H1 (cell line): ENCODE results near the gene NHEJ1. TPM values are rescaled to one million over a fixed set of nuclear protein-coding genes. Genes with fewer than 3 reads are reported as not detected.

Source experiments
- CTCF ChIA-PET: fragments of 300-600 bp; sonication (Branson Sonifier 250); formaldehyde crosslinking; loops from one replicate; lab custom pipeline; 2021; ENCODE audit not compliant: partially characterized antibody; lab: Charles Lee
- POLR2A ChIA-PET: fragments of 300-600 bp; sonication (Branson Sonifier 250); formaldehyde crosslinking; loops from one replicate; lab custom pipeline; 2021; ENCODE audit warnings: inconsistent platforms; ENCODE audit not compliant: partially characterized antibody; lab: Charles Lee
- DNase-seq, 2 experiments: peaks; one replicate each; pipeline versions ENCODE4 v3.0.0 to v3.0.0-alpha.2; 2010 to 2022; ENCODE audit warnings: low spot score in 2 of 2, low read depth in 1 of 2, mixed read lengths in 1 of 2
- FAIRE-seq: peaks from 2 replicates; lab custom pipeline; 2011; peaks lifted over from hg19 to GRCh38; lab: Jason Lieb, UNC
- H2AFZ ChIP-seq: 2 replicates; pipeline ENCODE4 v1.8.1; 2012; ENCODE audit warnings: low read length, inconsistent platforms
- H2AK5ac ChIP-seq: 2 replicates; pipeline ENCODE4 v1.6.1; 2013; ENCODE audit warnings: low read depth, low read length
- H2BK120ac ChIP-seq: replicated peaks from 2 replicates; pipeline ENCODE3; 2013; ENCODE audit warnings: low read depth, low read length, inconsistent platforms
- H2BK12ac ChIP-seq: 2 replicates; pipeline ENCODE4 v1.6.1; 2013; ENCODE audit warnings: low read depth, low read length
- H2BK15ac ChIP-seq: 2 replicates; pipeline ENCODE4 v1.6.1; 2013; ENCODE audit warnings: low read length
- H2BK20ac ChIP-seq: 2 replicates; pipeline ENCODE4 v1.6.1; 2013; ENCODE audit warnings: low read length
- H2BK5ac ChIP-seq: 2 replicates; pipeline ENCODE4 v1.6.1; 2013; ENCODE audit warnings: low read depth, low read length
- H3K14ac ChIP-seq: 2 replicates; pipeline ENCODE4 v1.6.1; 2013; ENCODE audit warnings: inconsistent platforms; ENCODE audit not compliant: insufficient read length
- H3K18ac ChIP-seq: 2 replicates; pipeline ENCODE4 v1.6.1; 2013; ENCODE audit warnings: low read length; ENCODE audit errors: extremely low read depth
- H3K23ac ChIP-seq: 2 replicates; pipeline ENCODE4 v1.6.1; 2013; ENCODE audit warnings: inconsistent platforms; ENCODE audit not compliant: insufficient read length
- H3K23me2 ChIP-seq: 2 replicates; pipeline ENCODE4 v1.6.1; 2013; ENCODE audit warnings: low read depth, low read length
- H3K27ac ChIP-seq: 2 replicates; pipeline ENCODE4 v1.6.1; 2011; ENCODE audit warnings: low read depth, low read length, inconsistent platforms
- H3K27me3 ChIP-seq, 4 experiments: replicated peaks in 1 of 4; 1 replicate in 1 of 4; 2 replicates in 3 of 4; pipeline versions ENCODE4 v1.6.1 to v1.8.1; 2011 to 2013; ENCODE audit warnings: low read length in 3 of 4, mild to moderate bottlenecking in 3 of 4, inconsistent platforms in 2 of 4, mixed read lengths in 2 of 4, moderate library complexity in 1 of 4; ENCODE audit not compliant: control insufficient read depth in 3 of 4, insufficient read depth in 3 of 4; ENCODE audit errors: extremely low read depth in 1 of 4
- H3K36me3 ChIP-seq, 4 experiments: 2 replicates each; pipeline versions ENCODE4 v1.6.1 to v1.8.1; 2011 to 2013; ENCODE audit warnings: mild to moderate bottlenecking in 4 of 4, low read length in 3 of 4, moderate library complexity in 2 of 4, control low read depth in 1 of 4, inconsistent platforms in 1 of 4; ENCODE audit not compliant: insufficient read depth in 4 of 4, control insufficient read depth in 2 of 4
- H3K4ac ChIP-seq: replicated peaks from 2 replicates; pipeline ENCODE3; 2013; ENCODE audit warnings: low read length, low read depth, mixed read lengths, inconsistent platforms; ENCODE audit not compliant: insufficient read length
- H3K4me1 ChIP-seq, 4 experiments: replicated peaks in 1 of 4; 1 replicate in 1 of 4; 2 replicates in 3 of 4; pipeline versions ENCODE4 v1.6.1 to v1.8.1; 2011 to 2013; ENCODE audit warnings: low read length in 3 of 4, inconsistent platforms in 2 of 4, mixed read lengths in 1 of 4; ENCODE audit not compliant: insufficient read depth in 4 of 4, control insufficient read depth in 3 of 4
- H3K4me2 ChIP-seq, 2 experiments: 2 replicates each; pipeline versions ENCODE4 v1.6.1 to v1.8.1; 2011 to 2013; ENCODE audit warnings: low read depth in 2 of 2, low read length in 2 of 2, control low read depth in 1 of 2, inconsistent platforms in 1 of 2, mild to moderate bottlenecking in 1 of 2; ENCODE audit not compliant: insufficient read depth in 1 of 2
- H3K4me3 ChIP-seq, 4 experiments: fragments of 200-600, 300-600 bp in 1 of 4; sonication (generic), shearing (Covaris generic), sonication (Bioruptor Twin) in 1 of 4; 2 replicates each; pipeline versions ENCODE4 v1.5.1 to v1.8.1; 2011 to 2016; ENCODE audit warnings: low read length in 4 of 4, low read depth in 3 of 4, control low read depth in 2 of 4, inconsistent platforms in 2 of 4, mild to moderate bottlenecking in 2 of 4, mixed read lengths in 1 of 4, moderate library complexity in 1 of 4; ENCODE audit not compliant: insufficient read depth in 2 of 4; ENCODE audit errors: extremely low read depth in 1 of 4
- H3K56ac ChIP-seq: replicated peaks from 2 replicates; pipeline ENCODE3; 2013; ENCODE audit warnings: low read depth, mild to moderate bottlenecking, mixed read lengths, low read length, inconsistent platforms; ENCODE audit not compliant: insufficient read length
- H3K79me1 ChIP-seq: 2 replicates; pipeline ENCODE4 v1.6.1; 2013; ENCODE audit warnings: low read depth, low read length, control low read depth
- H3K79me2 ChIP-seq, 2 experiments: 2 replicates each; pipeline versions ENCODE4 v1.6.1 to v1.8.1; 2012 to 2013; ENCODE audit warnings: low read length in 2 of 2, mild to moderate bottlenecking in 2 of 2, inconsistent platforms in 1 of 2; ENCODE audit not compliant: insufficient read depth in 2 of 2, control insufficient read depth in 1 of 2
- H3K9ac ChIP-seq, 4 experiments: replicated peaks in 1 of 4; 1 replicate in 1 of 4; 2 replicates in 3 of 4; pipeline versions ENCODE4 v1.6.1 to v1.8.1; 2011 to 2013; ENCODE audit warnings: low read depth in 3 of 4, low read length in 3 of 4, control low read depth in 2 of 4, mild to moderate bottlenecking in 2 of 4, moderate library complexity in 2 of 4, inconsistent platforms in 1 of 4; ENCODE audit errors: extremely low read depth in 1 of 4
- H3K9me3 ChIP-seq, 2 experiments: 2 replicates each; pipeline versions ENCODE4 v1.6.1 to v1.8.1; 2012 to 2013; ENCODE audit warnings: mild to moderate bottlenecking in 2 of 2, moderate library complexity in 2 of 2, control low read depth in 1 of 2, inconsistent platforms in 1 of 2, low read depth in 1 of 2, low read length in 1 of 2, mixed read lengths in 1 of 2; ENCODE audit not compliant: insufficient read depth in 2 of 2
- H4K20me1 ChIP-seq, 2 experiments: replicated peaks in 1 of 2; 2 replicates each; pipeline versions ENCODE3 to v1.8.1; 2011 to 2013; ENCODE audit warnings: inconsistent platforms in 2 of 2, low read length in 2 of 2, mild to moderate bottlenecking in 1 of 2; ENCODE audit not compliant: insufficient read depth in 2 of 2, control insufficient read depth in 1 of 2
- H4K5ac ChIP-seq: 2 replicates; pipeline ENCODE4 v1.6.1; 2013; ENCODE audit warnings: low read length, low read depth, mixed read lengths, inconsistent platforms; ENCODE audit not compliant: insufficient read length
- H4K8ac ChIP-seq: 2 replicates; pipeline ENCODE4 v1.8.0; 2013; ENCODE audit warnings: mild to moderate bottlenecking, moderate library complexity, low read length, inconsistent platforms; ENCODE audit not compliant: insufficient read depth; ENCODE audit errors: extremely low read depth
- H4K91ac ChIP-seq: replicated peaks from 2 replicates; pipeline ENCODE3; 2013; ENCODE audit warnings: low read length, mixed read lengths, inconsistent platforms; ENCODE audit not compliant: insufficient read length
- EP300 ChIP-seq, 2 experiments: IDR thresholded peaks; 1 replicate in 1 of 2; 2 replicates in 1 of 2; pipeline ENCODE4 v1.6.1; 2011 to 2012; ENCODE audit warnings: low read depth in 2 of 2, low read length in 2 of 2, mild to moderate bottlenecking in 2 of 2, borderline replicate concordance in 1 of 2, inconsistent platforms in 1 of 2, moderate library complexity in 1 of 2
- MAFK ChIP-seq: IDR thresholded peaks from 2 replicates; pipeline ENCODE4 v1.6.1; 2012; ENCODE audit warnings: low read depth, mild to moderate bottlenecking, improper control_type of control experiment, low read length
- WGBS, 2 experiments: shearing (Covaris generic) in 1 of 2; methylation state at CpG; one replicate each; pipeline versions ENCODE4 v1.1.6 to v1.1.7; 2013 to 2015; ENCODE audit warnings: low lambda C conversion rate in 2 of 2, mixed read lengths in 2 of 2, inconsistent platforms in 1 of 2, low coverage in 1 of 2, missing lambda C conversion rate in 1 of 2; ENCODE audit not compliant: insufficient replicate concordance in 2 of 2, insufficient coverage in 1 of 2, insufficient read length in 1 of 2; ENCODE audit errors: extremely low coverage in 1 of 2, missing lambda C conversion rate in 1 of 2; 5-methylcytosine and 5-hydroxymethylcytosine counted together
- polyA plus RNA-seq, 7 experiments: library from polyadenylated mRNA; depleted of rRNA in 3 of 7; stranded (reverse) in 5 of 7; unstranded in 2 of 7; fragments of >200 nt in 5 of 7; fragments of 200-250 nt in 2 of 7; gene quantifications; 1 replicate in 5 of 7; 2 replicates in 1 of 7; 4 replicates in 1 of 7; pipeline versions ENCODE4 v1.2.1 to v1.2.3, GENCODE V29; 2011 to 2013; ENCODE audit warnings: missing spikeins in 2 of 7, mixed read lengths in 2 of 7
- total RNA-seq: library from RNA; stranded (reverse); fragmentation: NEBNext Ultra II Directional; extraction: Animal tissue kit (Norgen Biotek cat#: 25700); gene quantifications from 2 replicates; pipeline ENCODE4 v1.2.1, GENCODE V29; 2021

NHEJ1 gene
- total and polyA plus RNA-seq, 2 of the 8 experiments (the other 6 are each of a cell fraction or from before 2014, with no cell fraction given): 22.7 to 24.1 TPM

GRCh38 chr2:219089330-219089729 lies 71.3 kb downstream of the NHEJ1 start:
- POLR2A ChIA-PET: no interaction called here
- no peak overlapping the region for H2AFZ ChIP-seq

More at GRCh38 chr2:219089330-219089729, 71.3 kb downstream of the NHEJ1 start:
- Histone ChIP-seq H3K23ac (no peak overlapping the region), H2BK15ac (no peak overlapping the region), H3K4me1 (peaks cover 0 to 3% (median 0%) of the 10 kb centered on the region in 4 experiments; a peak in 1 of 7 replicates), H3K79me2 (no peaks in the 10 kb centered on the region), H3K79me1 (no peaks in the 10 kb centered on the region), H3K18ac (no peak overlapping the region), H3K14ac (no peak overlapping the region), H3K4me3 (no peak overlapping the region), H2BK12ac (no peak overlapping the region), H2BK20ac (no peak overlapping the region), H3K9ac (no peak overlapping the region), H2BK5ac (no peak overlapping the region), H3K4me2 (no peak overlapping the region), H2BK120ac (no peak overlapping the region), H3K9me3 (no peaks in the 10 kb centered on the region), H4K5ac (no peak overlapping the region), H4K20me1 (peaks cover 0 to 2% of the 10 kb centered on the region in 2 experiments), H3K27me3 (peaks cover 0 to 1% (median 0%) of the 10 kb centered on the region in 4 experiments; a peak in 1 of 7 replicates), H3K4ac (no peak overlapping the region), H3K27ac (no peak overlapping the region), H2AK5ac (no peak overlapping the region), H3K56ac (no peak overlapping the region), H4K91ac (no peak overlapping the region), H4K8ac (no peak overlapping the region), H3K23me2 (no peaks in the 10 kb centered on the region), H3K36me3 (no peaks in the 10 kb centered on the region)
- WGBS, 2 experiments: 99% methylated on average over 4 of the region's 4 CpGs; no CpG with 5 or more reads in 1 of the 2 experiments
- FAIRE-seq (no peak), DNase-seq (no peak)
- CTCF ChIA-PET: interaction anchor here (1.4 to 62.8 kb wide), 4 partner anchors 11 to 59 kb away, joined by 5 to 1777 read pairs (median 72); no protein-coding TSS in a partner anchor
- no peak for TF ChIP-seq EP300 (IDR thresholded peaks at IDR 0.05; ENCODE audit: borderline replicate concordance in 1 of 2, low read depth in 2 of 2, low read length in 2 of 2)
- TF ChIP-seq MAFK: peak; percentile 60; the same call in 1 of the 2 replicates
